Subcutaneous adipose tissue (tissue), 4 donors: ENCODE results near the gene TSPAN5. TPM values are rescaled to one million over a fixed set of nuclear protein-coding genes. Genes with fewer than 3 reads are reported as not detected.

Experiments
- total RNA-seq, 4 donors: library from RNA; depleted of rRNA; stranded (reverse); fragments of >200 nt; gene quantifications; one replicate each; pipeline ENCODE4 v1.1.0, GENCODE V29; 2016
- TF ChIP-seq, protein P1 (sequence below): fragments of 450-650 bp; IDR thresholded peaks from one replicate; pipeline ENCODE4 v1.5.1; 2016; ENCODE audit warnings: low read depth, mild to moderate bottlenecking, control low read depth, antibody characterized with exemption, moderate library complexity

TSPAN5 gene
- total RNA-seq, 4 donors from 2014 or later = 2.2 to 6.5 (median 4.1) TPM

DNA sequence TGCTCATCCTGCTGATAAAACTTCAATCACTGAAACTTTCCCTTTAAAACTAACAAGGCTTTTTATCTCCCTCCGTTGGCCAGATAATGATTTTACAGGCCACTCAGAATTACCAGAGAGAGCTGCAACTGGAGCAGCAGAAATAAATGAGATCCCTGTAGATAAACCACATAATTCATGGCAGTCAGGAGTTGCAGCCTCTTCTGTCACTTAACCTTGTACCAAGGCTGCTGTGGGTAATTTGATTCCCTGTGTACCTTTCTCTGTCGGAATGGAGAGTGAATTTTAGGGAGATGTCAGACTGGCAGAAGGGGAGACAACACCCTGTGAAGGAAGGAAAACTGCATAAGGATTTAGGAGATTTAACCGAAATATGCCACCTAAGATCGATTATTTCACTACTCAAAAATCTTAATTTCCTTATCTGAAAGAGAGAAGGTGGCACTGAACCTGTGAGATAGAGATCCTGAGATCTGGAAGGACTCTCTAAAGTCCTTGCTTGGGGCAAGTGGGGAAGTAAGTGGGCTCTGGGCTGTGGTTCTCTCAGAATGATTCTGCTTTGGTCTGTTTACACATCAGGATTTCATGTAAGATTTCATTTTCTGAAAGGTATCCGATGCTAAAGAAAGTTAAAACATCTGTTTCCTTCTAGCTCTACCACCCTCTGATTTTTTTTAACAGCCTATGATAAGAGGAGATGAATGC lies 14.3 kb upstream of the TSPAN5 start:
- TF ChIP-seq, protein P1, sequence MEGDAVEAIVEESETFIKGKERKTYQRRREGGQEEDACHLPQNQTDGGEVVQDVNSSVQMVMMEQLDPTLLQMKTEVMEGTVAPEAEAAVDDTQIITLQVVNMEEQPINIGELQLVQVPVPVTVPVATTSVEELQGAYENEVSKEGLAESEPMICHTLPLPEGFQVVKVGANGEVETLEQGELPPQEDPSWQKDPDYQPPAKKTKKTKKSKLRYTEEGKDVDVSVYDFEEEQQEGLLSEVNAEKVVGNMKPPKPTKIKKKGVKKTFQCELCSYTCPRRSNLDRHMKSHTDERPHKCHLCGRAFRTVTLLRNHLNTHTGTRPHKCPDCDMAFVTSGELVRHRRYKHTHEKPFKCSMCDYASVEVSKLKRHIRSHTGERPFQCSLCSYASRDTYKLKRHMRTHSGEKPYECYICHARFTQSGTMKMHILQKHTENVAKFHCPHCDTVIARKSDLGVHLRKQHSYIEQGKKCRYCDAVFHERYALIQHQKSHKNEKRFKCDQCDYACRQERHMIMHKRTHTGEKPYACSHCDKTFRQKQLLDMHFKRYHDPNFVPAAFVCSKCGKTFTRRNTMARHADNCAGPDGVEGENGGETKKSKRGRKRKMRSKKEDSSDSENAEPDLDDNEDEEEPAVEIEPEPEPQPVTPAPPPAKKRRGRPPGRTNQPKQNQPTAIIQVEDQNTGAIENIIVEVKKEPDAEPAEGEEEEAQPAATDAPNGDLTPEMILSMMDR = no peak

DNA sequence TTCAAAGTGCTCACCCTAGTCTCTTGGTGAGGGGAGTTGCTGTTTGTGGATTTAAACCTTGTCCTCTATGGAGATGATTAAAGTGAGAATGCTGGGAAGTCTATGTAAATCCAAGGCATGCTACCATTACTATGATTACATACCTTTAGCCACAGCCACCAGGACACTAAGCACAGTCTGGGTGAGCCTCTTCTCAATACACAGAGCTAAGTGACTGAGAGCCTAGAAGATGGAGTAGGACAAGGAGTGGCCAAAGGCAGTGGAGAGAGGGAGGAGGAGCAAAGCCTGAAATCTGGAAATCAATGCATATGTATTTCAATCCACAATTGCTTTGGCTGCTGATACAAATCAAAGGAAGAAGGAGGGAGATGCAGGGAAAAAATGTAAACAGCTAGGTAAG lies 12.7 kb upstream of the TSPAN5 start:
- TF ChIP-seq, protein P1 = no peak

DNA sequence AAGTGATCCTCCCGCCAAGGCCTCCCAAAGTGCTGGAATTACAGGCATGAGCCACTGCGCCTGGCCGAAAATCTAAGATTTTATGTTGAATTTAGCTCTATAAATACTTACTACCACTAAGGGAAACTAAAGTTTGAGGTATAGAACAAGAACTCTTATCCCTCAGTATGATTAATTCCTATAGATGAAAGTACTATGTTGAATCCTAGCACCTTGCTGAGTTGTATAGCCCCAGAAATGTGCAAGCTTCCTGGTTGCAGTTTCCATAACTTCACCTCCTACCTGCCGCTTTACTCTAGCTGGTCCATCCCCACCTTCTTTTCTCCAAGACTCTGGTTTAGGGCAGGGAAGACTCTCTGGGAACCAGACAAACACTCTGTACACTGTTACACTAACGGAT lies 11.8 kb upstream of the TSPAN5 start:
- TF ChIP-seq, protein P1 = no peak

DNA sequence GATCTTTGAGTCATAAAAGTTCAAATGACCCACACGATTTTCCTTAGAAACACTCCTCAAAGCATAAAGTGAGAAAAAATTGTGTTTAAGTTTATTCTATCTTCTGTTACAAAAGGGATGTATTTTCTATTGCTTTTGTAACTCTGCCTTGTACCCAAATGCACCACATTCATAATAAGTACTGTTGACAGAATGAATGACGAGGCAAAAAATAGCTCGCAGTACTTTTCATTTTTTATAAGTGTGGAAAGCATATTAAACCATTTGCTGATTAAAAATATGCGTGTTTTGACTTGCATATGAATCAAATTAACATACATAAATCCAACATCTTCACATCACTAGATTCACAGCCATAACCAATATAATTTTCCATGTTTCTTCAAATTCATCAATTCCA lies 11.2 kb upstream of the TSPAN5 start:
- TF ChIP-seq, protein P1 = no peak

DNA sequence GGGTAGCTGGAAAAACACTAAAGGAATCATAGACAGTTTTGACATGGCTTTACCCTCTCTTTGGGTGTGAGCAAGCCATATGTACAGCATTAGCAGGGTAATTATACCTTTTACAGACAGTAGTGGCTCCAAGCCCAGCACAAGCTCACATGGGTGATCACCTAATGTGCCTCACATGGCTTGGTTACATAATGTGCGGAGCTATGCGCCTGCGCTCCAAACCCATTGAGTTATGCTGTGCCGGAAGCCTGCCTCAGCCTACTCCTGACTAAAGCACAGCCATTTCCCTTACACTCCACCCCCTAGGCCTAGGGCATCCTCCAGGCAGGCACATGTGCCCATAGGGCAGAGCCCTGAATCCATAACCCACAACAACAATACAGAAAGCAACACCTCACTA lies 6.5 kb upstream of the TSPAN5 start:
- TF ChIP-seq, protein P1 = no peak

DNA sequence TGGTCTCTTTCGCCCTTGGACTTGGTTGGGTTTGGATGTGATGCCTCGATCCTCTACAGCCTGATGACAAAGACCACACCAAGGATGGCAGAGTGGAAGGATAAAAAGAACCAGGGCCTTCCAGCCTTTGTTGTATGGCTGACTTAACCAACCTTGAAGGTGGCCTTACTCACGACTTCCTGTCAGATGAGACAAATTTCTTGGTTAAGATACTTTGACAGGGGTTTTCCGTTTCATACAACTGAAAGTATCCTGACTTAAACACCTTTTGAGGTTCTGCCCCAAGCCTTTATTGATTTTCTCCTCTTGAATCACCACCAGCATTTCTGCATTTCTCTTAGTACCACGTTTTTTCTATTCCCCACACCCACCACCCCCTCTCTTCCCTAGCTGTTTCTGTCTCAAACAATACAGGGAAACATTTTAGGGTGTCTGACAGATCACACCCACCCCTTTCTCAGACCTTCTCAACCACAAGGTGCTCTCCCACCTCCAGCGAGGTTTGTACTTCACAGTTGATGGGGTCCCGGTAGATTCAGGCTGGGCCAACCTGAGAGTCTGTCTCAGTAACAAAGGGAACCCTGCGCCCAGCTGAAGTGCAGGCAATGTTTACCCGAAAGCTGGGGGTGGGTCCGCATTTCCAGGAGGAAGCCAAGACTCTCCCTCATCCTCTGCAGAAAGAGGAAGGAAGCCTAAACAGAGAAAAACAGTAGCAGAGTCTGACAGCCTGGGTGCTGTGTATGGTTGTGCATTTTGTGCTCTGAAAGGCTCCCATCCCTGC lies 5.0 kb upstream of the TSPAN5 start:
- TF ChIP-seq, protein P1 = no peak

DNA sequence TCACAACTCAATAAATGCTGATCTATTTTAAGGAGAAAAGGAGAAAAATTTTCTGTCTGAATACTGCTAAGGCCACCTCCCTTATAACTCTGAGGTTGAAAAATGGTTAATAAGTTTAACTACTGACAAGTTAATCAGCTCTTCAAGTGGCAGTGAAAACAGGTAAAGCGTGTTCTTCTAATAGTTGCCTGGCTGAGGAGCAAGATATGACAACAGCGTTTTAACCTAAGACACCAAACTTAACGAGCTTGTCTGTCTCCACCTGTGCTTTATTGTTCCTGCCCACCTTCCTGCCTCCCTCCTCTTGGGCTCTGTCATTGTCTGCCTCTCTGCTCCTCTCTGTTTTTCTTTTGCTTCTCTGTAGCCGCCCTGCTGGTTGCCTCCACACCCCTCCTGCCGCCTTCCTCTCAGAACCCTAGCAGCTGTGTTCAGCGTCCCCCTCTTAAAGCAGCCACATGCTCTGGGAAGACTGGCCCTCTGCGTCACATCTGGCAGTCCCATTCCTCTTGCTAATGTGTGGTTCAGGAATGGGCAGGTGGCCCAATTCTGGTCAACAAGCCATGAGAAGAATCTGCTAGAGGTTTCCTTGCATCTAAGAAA lies 4.3 kb upstream of the TSPAN5 start:
- TF ChIP-seq, protein P1 = no peak
